ENCODE results near the gene IFT88.
A peak's percentile ranks its signal among the peaks of the same experiment; 100 is the strongest.

The IFT88 gene

GRCh38 chr13:20701461-20701860 is 134.5 kb downstream of the IFT88 start:
- TF ChIP-seq, protein P1, sequence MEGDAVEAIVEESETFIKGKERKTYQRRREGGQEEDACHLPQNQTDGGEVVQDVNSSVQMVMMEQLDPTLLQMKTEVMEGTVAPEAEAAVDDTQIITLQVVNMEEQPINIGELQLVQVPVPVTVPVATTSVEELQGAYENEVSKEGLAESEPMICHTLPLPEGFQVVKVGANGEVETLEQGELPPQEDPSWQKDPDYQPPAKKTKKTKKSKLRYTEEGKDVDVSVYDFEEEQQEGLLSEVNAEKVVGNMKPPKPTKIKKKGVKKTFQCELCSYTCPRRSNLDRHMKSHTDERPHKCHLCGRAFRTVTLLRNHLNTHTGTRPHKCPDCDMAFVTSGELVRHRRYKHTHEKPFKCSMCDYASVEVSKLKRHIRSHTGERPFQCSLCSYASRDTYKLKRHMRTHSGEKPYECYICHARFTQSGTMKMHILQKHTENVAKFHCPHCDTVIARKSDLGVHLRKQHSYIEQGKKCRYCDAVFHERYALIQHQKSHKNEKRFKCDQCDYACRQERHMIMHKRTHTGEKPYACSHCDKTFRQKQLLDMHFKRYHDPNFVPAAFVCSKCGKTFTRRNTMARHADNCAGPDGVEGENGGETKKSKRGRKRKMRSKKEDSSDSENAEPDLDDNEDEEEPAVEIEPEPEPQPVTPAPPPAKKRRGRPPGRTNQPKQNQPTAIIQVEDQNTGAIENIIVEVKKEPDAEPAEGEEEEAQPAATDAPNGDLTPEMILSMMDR (conservative IDR thresholded peaks at IDR 0.05; ENCODE audit: control insufficient read depth, insufficient read depth, low read depth, low read length) = no peak
- DNase-seq (ENCODE audit: low read depth) = no peak
- H3K4me3 ChIP-seq (ENCODE audit: control insufficient read depth, low read depth, low read length) = no peak overlapping the region

DNA sequence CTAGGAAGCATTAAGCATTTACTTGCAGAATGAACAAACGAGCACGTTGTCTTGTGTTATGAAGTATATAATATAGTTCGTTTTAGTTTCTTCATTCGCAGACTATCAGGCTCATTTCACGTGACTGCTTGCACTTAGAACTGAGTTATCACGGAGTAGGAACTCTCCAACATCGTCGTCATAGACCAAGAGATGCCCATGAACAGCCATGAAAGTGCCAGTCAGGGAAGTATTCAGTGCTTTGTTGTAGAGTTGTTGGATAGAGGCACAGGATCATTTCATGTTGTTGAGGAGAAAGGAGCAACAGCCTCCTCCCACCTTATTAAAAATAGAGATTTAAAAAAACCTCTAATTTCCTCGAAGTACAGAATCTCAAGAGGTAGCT is 135.6 kb downstream of the IFT88 start:
- peak overlapping the region; percentile 53 for H3K4me3 ChIP-seq (ENCODE audit: control insufficient read depth, low read depth, low read length)
- TF ChIP-seq, protein P1 (conservative IDR thresholded peaks at IDR 0.05; ENCODE audit: control insufficient read depth, insufficient read depth, low read depth, low read length) = no peak
- no peak for DNase-seq (ENCODE audit: low read depth)

- DNase-seq (ENCODE audit: low read depth) = no peak
- TF ChIP-seq, protein P1 (conservative IDR thresholded peaks at IDR 0.05; ENCODE audit: control insufficient read depth, insufficient read depth, low read depth, low read length) = no peak
- peak within 1 kb of the TSS; percentile 53 for H3K4me3 ChIP-seq (ENCODE audit: control insufficient read depth, low read depth, low read length)
These were observed 136.2 kb downstream of the IFT88 start, which contains the start of gene IL17D for GRCh38 chr13:20702915-20703779. TSS of gene IL17D (plus strand) at chr13:20703699. CDS start at chr13:20704002, 303 bp downstream.

- DNase-seq (ENCODE audit: low read depth) = peak; percentile 65
- H3K4me3 ChIP-seq (ENCODE audit: control insufficient read depth, low read depth, low read length) = peak overlapping the region; percentile 10
- TF ChIP-seq, protein P1 (conservative IDR thresholded peaks at IDR 0.05; ENCODE audit: control insufficient read depth, insufficient read depth, low read depth, low read length) = no peak
These were observed 137.0 kb downstream of the IFT88 start for GRCh38 chr13:20703780-20704458.

- TF ChIP-seq, protein P1 (conservative IDR thresholded peaks at IDR 0.05; ENCODE audit: control insufficient read depth, insufficient read depth, low read depth, low read length) = no peak
- peak overlapping the region; percentile 9 for H3K4me3 ChIP-seq (ENCODE audit: control insufficient read depth, low read depth, low read length)
- DNase-seq (ENCODE audit: low read depth) = no peak
These were observed 137.6 kb downstream of the IFT88 start for GRCh38 chr13:20704459-20705069.

GRCh38 chr13:20706661-20707060 is 139.7 kb downstream of the IFT88 start:
- DNase-seq (ENCODE audit: low read depth) = no peak
- H3K4me3 ChIP-seq (ENCODE audit: control insufficient read depth, low read depth, low read length) = no peak overlapping the region
- TF ChIP-seq, protein P1 (conservative IDR thresholded peaks at IDR 0.05; ENCODE audit: control insufficient read depth, insufficient read depth, low read depth, low read length) = no peak

All from fibroblast of mammary gland (primary cell).